Measurements from ENCODE around the gene ETV7.

ETV7 gene

DNA sequence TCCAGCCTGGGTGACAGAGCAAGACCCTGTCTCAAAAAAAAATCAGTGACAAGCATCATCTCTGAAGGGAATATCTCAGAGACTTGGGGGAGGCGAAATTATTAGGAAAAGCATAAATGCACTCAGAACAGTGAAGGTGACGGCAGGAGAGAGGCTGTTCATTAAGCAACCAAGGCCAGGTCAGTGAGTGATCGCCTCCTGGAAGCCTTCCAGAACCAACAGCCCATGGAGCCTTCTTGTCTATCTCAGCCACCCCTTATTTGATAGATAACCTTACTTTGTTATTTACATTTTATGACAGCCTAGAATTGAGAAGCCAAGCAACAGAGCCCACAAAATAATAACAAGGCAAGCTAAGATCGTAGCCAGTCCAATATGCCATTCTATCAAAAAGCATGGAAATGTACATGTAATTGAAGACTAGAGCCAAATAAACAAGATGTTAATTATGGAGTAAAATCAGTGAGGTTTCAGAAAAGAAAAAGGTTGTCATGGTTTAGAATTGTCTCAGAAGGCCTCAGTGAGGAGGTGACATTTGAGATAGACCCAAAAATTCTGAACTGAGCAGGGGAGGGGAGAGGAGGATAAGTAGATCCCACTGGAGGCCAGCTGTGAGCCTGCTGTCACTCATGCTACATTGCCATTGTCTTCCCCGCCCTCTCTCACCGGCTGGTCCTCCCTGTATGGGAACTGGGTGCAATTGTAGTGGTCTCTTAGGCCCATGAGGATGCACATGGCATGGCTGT is 68.6 kb downstream of the ETV7 start:
- no peak for DNase-seq

DNA sequence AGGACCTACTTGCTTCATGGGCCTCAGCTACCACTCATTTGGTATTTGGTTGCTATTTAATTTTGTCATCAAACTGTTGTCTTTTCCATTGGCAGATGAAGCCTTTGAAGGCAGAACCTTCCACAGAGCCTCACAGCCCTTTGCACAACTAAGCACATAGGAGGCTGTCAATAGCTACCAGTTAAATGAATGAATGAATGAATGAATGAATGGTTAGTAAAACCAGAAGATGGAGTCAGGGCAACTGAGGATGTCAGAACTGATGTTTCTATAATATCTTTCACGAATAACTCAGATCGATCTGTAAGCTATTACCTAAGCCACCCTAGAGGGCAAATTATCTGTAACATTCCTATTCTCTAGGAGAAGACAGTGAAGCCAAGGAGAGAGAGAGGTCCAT is 69.8 kb downstream of the ETV7 start:
- DNase-seq = no peak

Measured in NCI-H748 treated with DMSO at 0.1 percent for 48 hours (cell line).